ENCODE data around the gene CHID1. TPM values are rescaled to one million over a fixed set of nuclear protein-coding genes. Genes with fewer than 3 reads are reported as not detected.

Gene CHID1
- polyA plus RNA-seq, 4 donors = 102 to 128 (median 115) TPM

- DNase-seq (ENCODE audit: low read depth in 4 of 4, low spot score in 3 of 4) = no peak
These were observed 56.7 kb downstream of the CHID1 start for GRCh38 chr11:853682-854448.

GRCh38 chr11:852762-853161, 57.8 kb downstream of the CHID1 start:
- no peak for DNase-seq (ENCODE audit: low read depth in 4 of 4, low spot score in 3 of 4)

- DNase-seq (ENCODE audit: low read depth in 4 of 4, low spot score in 3 of 4) = no peak
These were observed 59.5 kb downstream of the CHID1 start for GRCh38 chr11:850775-851763.

DNA sequence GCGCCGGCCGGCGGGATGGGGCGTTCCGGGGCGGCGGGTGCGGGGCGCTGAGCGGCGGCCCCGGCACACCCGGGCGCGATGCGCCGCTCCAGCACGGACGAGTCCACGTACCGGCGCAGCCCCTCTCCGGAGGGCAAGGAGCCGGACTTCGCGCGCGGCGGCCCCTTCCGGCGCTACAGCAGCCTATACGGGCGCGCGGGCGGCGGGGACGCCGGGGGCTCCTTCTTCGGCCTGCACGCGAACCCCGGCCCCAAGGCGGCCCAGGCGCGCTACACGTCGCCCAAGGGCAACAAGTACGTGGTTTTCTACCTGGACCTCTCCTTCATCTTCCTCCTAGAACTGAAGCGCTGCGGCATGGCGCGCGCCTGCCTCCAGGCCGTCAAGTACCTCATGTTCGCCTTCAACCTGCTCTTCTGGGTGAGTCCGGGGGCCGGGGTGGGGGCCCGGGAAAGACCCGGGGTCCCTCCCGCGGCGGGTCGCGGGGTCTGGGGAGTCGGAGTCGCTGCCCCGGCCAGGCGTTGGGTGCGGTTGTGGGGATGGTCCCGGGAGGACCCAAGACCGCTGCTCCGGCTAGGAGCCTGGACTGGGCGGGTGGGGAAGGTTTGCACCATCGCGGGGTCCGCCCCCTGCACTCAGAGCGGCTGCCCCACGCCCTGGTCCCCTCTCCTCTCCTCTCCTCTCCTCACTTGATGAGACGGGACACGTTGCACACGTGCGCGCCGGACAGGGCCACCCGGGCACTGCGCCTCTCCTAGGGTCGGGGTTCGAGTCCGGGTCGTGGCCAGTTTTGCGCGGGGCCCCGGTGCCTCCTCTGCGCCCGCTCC, 60.4 kb downstream of the CHID1 start:
- DNase-seq (ENCODE audit: low read depth in 4 of 4, low spot score in 3 of 4) = no peak

DNA sequence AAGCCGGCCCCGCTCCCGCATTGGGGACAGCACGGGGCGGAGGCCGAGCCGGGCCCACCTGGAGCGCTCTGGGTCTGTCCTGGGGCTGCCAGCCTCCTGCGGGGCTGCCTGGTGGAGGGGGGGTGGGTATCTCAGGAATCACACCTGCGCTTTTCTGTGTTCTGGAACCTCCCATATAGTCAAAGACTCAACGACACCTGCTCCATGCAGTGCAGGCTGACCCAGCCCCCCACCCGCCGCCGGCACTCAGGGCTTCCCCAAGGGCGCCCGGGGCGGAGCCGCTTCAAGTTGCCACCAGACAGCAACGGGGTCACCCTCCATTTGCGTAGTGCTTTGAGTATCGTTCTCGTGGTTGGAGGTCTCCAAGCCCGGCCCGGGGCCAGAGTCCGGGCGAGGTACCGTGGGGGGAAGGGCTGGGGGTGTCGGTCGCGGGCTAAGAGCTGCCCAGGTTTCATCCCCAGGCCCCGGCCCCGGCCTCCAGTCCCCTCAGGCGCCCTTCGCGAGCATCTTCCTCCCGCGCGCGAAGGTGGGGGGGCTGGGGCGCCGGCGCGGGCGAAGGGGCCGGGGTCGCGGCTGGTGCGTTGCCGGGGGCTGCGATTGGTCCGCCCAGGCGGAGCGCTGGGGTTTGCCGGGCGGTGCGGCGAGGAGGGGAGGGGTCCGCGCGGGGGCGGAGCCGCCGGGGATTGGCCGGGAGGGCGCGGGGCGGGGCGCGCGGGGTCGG, 61.3 kb downstream of the CHID1 start:
- DNase-seq (ENCODE audit: low read depth in 4 of 4, low spot score in 3 of 4) = no peak

DNA sequence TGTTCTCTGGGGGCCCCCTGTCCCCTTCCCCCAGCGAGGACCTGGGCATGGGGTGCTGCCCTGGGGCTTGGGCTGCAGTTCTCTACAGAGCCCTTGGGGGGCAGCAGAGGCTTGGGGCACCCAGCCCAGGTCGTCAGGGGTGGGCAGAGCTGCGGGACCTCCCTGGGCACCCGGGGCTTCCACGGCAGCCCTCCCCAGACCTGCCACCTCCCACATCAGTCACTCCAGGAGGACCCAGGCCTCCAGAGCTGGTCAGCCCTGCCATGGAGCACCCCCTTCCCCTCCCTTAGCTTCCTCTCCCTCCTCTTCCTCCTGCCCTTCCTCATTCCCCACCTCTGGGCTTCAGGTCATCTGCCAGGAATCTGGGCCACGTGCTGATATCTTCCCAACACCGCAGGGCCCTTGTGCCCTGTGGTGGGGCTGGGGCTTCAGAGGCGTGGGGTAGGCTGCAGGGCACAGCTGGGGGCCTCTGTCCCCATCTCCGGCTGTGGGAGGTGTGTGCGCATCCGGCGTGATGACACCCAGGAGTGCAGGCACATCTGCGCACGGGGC, 62.2 kb downstream of the CHID1 start:
- DNase-seq (ENCODE audit: low read depth in 4 of 4, low spot score in 3 of 4) = no peak

GRCh38 chr11:847876-848275, 62.7 kb downstream of the CHID1 start:
- DNase-seq (ENCODE audit: low read depth in 4 of 4, low spot score in 3 of 4) = no peak

DNA sequence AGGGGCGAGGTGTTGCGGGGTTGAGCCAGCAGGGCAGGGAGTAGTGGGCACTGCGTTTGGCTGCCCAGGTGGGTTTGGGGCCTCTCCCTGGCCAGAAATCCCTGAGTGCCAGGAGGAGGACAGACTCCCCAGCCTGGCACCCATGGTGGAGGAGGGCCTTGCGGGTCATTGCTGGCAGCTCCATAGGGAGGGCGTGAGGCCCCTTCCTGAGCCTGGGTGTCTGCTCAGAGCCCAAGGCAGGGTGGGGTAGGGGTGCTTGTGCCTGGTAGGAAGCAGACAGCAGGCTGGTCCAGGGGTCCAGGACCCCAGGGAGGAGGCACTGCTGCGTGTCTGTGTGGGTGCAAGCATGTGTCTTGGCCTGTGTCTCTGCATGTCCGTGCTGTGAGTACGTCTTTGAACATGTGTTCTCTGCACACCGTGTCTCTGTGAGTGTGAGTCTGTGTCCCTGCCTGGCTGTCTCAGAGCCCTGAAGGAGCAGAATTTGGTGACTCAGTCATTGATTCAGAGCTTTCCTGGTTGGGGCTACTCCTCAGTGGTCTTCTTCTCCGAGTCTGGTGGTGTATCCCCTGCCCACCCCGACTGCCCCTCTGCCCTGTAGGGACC, 64.0 kb downstream of the CHID1 start:
- no peak for DNase-seq (ENCODE audit: low read depth in 4 of 4, low spot score in 3 of 4)

DNA sequence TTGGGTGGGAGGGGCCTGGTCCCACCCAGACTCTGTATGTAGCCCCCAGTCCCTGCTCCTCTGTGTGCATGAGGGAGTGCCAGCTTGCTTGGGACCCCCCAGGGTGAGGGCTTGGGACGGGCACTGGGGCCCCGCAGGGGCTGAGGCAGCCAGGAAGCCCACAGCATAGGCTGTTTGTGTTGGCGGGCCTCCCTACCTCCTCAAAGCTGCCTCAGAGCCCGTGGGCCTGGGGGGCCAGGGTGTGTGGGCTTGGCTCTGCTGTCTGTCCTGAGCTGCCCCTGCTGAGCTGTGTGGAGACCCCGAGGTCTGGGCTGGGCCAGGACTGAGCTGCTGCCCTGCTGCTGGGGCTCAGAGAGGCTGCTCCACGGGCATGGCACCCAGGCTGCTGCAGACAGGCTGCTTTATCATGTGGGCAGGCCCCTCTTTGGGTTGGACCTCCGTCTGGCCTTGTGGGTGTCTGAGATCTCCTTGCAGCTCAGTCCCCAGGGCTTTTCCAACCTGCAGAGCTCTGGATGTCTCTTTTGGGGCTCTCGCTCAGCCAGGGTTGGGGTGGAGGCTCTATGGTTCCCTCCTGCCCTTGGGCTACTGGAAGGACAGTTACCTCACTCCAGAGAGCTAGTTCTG, 64.6 kb downstream of the CHID1 start:
- no peak for DNase-seq (ENCODE audit: low read depth in 4 of 4, low spot score in 3 of 4)

GRCh38 chr11:844693-845644, 65.6 kb downstream of the CHID1 start:
- DNase-seq (ENCODE audit: low read depth in 4 of 4, low spot score in 3 of 4) = peak in 1 of 4 donors; percentile 82

GRCh38 chr11:843818-844692, 66.6 kb downstream of the CHID1 start:
- no peak for DNase-seq (ENCODE audit: low read depth in 4 of 4, low spot score in 3 of 4)

DNA sequence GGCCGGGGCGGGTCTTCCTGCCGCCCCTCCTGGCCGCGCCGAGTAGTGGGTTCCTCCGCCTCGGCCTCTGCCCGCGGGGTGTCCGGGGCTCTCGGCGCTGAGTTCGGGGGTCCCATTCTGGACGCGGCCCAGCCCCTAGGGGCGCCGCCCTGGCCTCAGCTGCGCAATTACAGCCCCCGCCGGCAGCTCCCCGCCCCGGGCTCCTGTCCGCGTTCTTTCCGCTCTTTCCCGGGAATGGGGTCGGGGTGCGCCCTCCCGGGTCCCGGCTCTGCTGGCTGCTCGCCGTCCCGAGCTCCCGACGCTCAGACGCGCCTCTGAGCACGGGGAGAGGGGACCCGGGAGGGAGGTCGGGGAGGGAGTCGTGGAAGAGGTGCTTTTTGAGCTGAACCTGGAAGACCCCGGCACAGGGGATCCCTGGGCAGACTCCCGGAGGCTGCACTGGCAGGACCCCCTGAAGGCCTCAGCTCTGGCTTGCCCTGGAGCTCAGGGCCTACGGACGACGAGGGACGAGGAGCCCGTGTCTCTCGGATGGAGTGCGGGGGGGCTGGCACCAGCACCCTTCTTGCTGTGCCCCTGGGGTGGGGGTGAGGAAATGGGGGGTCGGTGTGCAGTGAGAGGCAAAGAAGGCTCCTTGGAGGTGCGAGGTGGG, 67.4 kb downstream of the CHID1 start:
- no peak for DNase-seq (ENCODE audit: low read depth in 4 of 4, low spot score in 3 of 4)

DNA sequence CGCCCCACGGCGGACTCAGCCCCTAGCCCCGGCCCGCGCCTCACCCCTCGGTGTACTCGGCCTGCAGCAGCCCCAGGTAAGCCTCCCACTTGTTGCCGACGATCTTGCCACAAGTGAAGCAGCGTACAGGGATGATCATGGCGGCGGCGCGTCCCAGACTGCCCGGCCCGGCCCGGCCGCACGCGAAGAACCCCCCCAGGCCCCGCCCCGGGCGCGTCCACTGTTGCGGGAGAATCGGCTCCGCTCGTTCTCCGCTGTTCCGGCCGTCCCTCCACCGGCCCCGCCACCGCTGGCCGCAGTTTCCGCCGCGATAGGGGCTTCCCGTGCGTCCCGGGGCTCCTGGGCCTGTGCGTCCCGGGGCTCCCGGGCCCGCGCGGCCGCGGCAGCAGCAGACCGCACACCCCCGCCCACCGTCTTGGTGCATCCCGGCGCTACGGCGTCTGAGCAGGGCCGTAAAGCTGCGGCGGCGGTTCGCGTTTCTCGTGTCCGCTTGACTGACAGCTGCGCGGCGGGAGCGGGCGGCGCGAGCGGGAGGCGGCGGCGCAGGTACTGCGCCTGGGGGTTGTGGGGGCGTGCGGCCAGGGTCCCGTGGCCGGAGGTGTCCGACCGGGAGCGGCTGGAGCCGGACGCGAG, 68.1 kb downstream of the CHID1 start, which contains the start of the genes POLR2L and TSPAN4:
TSS of gene POLR2L (minus strand) at position 160 of the 633 bp plus-strand sequence. CDS start at position 139, 21 bp downstream.
TSS of gene TSPAN4 (plus strand) at position 483 of the 633 bp plus-strand sequence. CDS start 7,453 bp downstream, outside the sequence.
- DNase-seq (ENCODE audit: low read depth in 4 of 4, low spot score in 3 of 4) = peak in 1 of 4 donors; percentile 86

DNA sequence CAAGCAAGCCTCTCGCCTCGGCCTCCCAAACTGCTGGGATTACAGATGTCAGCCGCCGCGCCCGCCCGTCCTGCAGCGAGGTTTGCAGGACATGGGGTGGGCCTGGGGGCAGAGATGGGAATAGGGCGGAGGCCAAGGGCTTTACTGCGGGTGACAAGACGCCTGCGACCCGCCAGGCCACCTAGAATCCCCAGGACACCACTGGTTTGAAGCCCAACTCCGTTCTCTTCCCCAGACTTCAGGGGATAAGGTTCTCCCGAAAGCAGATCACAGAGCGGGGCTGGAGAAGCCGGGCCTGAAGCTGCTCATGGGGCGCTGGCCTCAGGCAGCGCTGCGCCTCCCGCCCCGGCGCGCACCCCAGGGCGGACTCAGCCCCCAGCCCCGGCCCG, 68.6 kb downstream of the CHID1 start:
- no peak for DNase-seq (ENCODE audit: low read depth in 4 of 4, low spot score in 3 of 4)

DNA sequence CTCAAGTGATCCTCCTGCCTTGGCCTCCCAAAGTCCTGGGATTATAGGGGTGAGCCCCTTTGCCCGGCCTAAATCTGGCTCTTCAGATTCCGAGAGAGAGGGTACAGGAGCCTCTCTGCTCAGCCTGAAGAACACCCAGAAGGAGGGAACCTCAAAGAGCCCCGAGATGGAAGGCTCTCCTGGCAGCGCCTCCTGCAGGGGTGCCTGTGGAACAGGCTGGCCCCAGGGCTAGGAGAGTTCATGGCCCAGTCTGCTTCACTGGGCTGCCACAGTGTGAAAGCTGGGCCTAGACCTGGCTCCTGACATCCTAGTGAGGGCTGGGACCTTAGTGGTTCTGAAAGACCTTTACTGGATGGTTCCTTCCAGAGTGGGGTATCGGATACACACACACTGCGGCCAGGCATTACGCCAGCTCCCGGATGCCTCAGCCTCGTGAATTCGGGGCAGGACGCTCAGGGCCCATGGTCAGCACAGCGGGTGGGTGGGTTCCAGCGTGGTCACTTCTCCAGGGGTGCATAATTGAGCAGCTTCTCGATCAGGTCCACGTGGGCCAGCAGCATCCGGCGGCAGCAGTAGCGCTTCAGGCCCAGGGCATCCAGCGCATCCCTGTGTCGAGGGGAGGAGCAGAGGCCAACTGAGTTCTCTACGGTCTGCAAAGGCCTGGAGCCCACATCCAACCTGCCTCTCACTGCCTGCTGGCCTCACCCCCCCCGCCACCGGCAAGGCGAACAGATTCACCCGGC, 70.6 kb downstream of the CHID1 start:
- no peak for DNase-seq (ENCODE audit: low read depth in 4 of 4, low spot score in 3 of 4)

All from right renal pelvis (tissue), 4 donors.